Nucleus accumbens (tissue), 56 donors: Measurements from ENCODE around the gene PTPN1.

Experiments
- DNase-seq, 56 donors: peaks; one replicate each; lab custom pipeline; 2025; lab: John Stamatoyannopoulos, UW

The PTPN1 gene

GRCh38 chr20:50569864-50570836, 60.0 kb downstream of the PTPN1 start:
- no peak for DNase-seq

GRCh38 chr20:50571466-50571865, 61.3 kb downstream of the PTPN1 start:
- no peak for DNase-seq

- peak in 33 of 56 donors; percentile 16 to 70 (median 35) for DNase-seq
These were observed 63.0 kb downstream of the PTPN1 start for GRCh38 chr20:50572938-50573777.

GRCh38 chr20:50574108-50574507, 63.9 kb downstream of the PTPN1 start:
- no peak for DNase-seq

DNA sequence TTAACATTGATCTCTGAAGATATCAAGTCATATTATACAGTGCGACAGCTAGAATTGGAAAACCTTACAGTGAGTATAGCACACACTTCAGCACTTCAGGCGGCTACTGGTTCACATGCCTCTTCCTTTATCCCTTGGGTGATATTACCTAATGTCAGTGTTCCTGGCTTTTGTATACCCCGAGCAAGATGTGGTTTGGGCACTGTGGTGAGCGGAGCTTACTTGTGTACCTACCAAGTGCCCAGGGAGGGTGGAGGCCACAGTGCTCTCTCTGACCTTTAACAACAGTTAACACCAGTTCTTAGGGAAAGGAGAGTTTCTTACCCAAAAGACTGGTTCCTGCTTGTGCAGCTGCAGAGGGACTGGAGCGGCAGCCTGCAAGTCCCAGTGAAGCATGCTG, 64.4 kb downstream of the PTPN1 start:
- DNase-seq: no peak

- peak in 38 of 56 donors; percentile 9 to 74 (median 34) for DNase-seq
These were observed 65.9 kb downstream of the PTPN1 start for GRCh38 chr20:50575865-50576720.

DNA sequence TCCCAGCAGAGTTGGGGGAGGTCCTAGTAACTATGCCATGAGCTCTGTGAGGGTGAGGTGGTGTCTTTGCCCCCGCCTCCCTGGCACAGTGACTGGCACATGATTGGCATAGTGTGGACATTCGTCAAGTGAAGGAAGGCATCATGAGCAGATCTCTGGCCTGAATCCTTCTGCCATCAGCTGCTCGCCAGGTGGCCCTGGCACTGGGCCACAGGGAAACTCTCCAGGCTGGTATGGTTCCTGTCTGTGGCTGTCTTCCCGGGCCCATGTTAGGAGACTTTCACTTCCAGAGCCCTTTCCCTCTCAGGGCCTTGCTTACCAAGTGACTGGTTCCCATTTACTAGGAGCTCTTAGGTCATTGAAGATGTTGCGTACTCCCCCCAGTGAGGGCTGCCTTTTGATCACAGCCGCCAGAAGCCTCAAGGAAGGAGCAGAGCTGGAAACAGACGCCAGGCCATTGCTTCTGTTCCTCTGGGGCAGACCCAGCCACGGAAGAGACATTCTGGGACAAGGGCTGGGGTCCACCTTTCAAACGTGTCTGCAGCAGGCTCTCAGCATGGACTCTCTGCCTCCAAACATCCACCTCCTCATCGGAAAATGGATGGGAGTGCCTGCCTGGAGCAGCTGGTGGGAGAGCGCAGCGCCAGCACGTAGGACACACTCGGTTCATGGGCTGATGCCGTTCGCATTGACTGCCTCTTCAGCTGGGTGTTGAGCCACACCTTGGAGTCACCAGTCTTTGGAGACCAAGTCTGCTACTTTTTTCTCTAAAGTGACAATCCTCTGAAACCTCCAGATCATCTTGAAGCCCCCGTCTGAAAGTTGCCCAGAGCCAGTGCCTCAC, 67.2 kb downstream of the PTPN1 start:
- peak in 3 of 56 donors; percentile 12 to 37 (median 23) for DNase-seq

DNA sequence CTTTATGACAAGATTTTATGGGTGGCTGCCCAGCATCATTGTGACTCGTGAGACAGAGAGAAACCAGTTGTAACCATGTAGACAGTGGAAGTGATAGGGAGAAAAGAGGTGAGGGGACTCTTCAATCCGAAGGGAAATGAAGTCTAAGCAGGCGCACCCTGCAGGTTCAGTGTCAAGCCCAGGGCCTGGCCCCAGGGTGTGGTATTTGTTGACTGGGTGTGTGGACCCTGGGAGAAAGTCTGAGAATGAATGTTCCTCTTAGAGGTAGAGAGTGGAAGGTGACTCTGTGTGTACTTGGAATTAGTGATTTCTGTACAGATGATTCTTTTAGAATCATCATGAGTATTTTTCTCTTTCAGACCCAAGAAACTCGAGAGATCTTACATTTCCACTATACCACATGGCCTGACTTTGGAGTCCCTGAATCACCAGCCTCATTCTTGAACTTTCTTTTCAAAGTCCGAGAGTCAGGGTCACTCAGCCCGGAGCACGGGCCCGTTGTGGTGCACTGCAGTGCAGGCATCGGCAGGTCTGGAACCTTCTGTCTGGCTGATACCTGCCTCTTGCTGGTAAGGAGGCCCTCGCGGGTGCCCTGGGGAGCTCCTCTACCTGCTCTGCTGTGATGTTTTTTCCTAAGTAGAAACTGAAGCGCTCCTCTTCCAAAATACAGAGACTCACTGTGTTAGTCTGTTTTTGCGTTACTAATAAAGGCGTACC, 68.0 kb downstream of the PTPN1 start:
- no peak for DNase-seq

GRCh38 chr20:50578778-50579165, 68.6 kb downstream of the PTPN1 start:
- DNase-seq: no peak

- DNase-seq: no peak
These were observed 69.3 kb downstream of the PTPN1 start for GRCh38 chr20:50579511-50579910.

- DNase-seq: peak in 34 of 56 donors; percentile 5 to 71 (median 26)
These were observed 70.0 kb downstream of the PTPN1 start for GRCh38 chr20:50580016-50580747.

GRCh38 chr20:50580842-50581544, 70.8 kb downstream of the PTPN1 start:
- no peak for DNase-seq

- DNase-seq: no peak
These were observed 71.9 kb downstream of the PTPN1 start for GRCh38 chr20:50582092-50582491.

- DNase-seq: no peak
These were observed 72.5 kb downstream of the PTPN1 start for GRCh38 chr20:50582591-50583234.

- DNase-seq: no peak
These were observed 73.4 kb downstream of the PTPN1 start for GRCh38 chr20:50583442-50584150.

- no peak for DNase-seq
These were observed 74.5 kb downstream of the PTPN1 start for GRCh38 chr20:50584687-50585086.
